ENCODE results near the gene UBTD1.
"Not testable (repeated sequence)": the region's sequence is repeated elsewhere in the genome, so short reads cannot be mapped to it uniquely, and the experiment has no call there.

UBTD1 gene

GRCh38 chr10:97520978-97521761 lies 22.4 kb downstream of the UBTD1 start:
- no peak overlapping the region for H3K27ac ChIP-seq
- TF ChIP-seq CTCF (IDR thresholded peaks at IDR 0.05) (no peak), ZFX (IDR thresholded peaks at IDR 0.05; ENCODE audit: borderline replicate concordance) (no peak)

GRCh38 chr10:97522071-97522470 lies 23.3 kb downstream of the UBTD1 start:
- H3K27ac ChIP-seq, result no peak overlapping the region
- TF ChIP-seq ZFX (IDR thresholded peaks at IDR 0.05; ENCODE audit: borderline replicate concordance) (no peak), CTCF (IDR thresholded peaks at IDR 0.05) (no peak)

- no peak for TF ChIP-seq CTCF (IDR thresholded peaks at IDR 0.05)
- no peak for TF ChIP-seq ZFX (IDR thresholded peaks at IDR 0.05; ENCODE audit: borderline replicate concordance)
- H3K27ac ChIP-seq, result no peak overlapping the region
Measured at GRCh38 chr10:97522937-97523336, 24.2 kb downstream of the UBTD1 start.

- H3K27ac ChIP-seq, result no peak overlapping the region
- TF ChIP-seq CTCF (IDR thresholded peaks at IDR 0.05), result no peak
- no peak for TF ChIP-seq ZFX (IDR thresholded peaks at IDR 0.05; ENCODE audit: borderline replicate concordance)
Measured at GRCh38 chr10:97525086-97525485, 26.4 kb downstream of the UBTD1 start.

GRCh38 chr10:97525683-97526110 lies 27.0 kb downstream of the UBTD1 start:
- H3K27ac ChIP-seq, result no peak overlapping the region
- TF ChIP-seq CTCF (IDR thresholded peaks at IDR 0.05) (no peak), ZFX (IDR thresholded peaks at IDR 0.05; ENCODE audit: borderline replicate concordance) (no peak)

- H3K27ac ChIP-seq, result not testable (repeated sequence)
Measured at GRCh38 chr10:97528876-97529275, 30.2 kb downstream of the UBTD1 start.

- no peak for TF ChIP-seq ZFX (IDR thresholded peaks at IDR 0.05; ENCODE audit: borderline replicate concordance)
- TF ChIP-seq CTCF (IDR thresholded peaks at IDR 0.05), result no peak
- no peak overlapping the region for H3K27ac ChIP-seq
Measured at GRCh38 chr10:97529685-97530465, 31.2 kb downstream of the UBTD1 start.

Data from 22Rv1 (cell line).